IMR-90 (cell line): ENCODE data around the gene ITGA5. TPM values are rescaled to one million over a fixed set of nuclear protein-coding genes. Genes with fewer than 3 reads are reported as not detected.

Source experiments
- ATAC-seq: fragments of 200-7000 bp; cut with Tn5 transposase; 2 replicates; pipeline ENCODE4 v1.9.1; 2020; ENCODE audit warnings: low read depth, mild to moderate bottlenecking, moderate library complexity
- BruUV-seq: library from RNA; stranded (reverse); fragments of 400-500 nt; replicated peaks from 2 replicates; lab custom pipeline; 2021; lab: Mats Ljungman, UMichigan
- CTCF ChIA-PET: fragments of 300-600 bp; formaldehyde crosslinking; extraction: SDS; loops from one replicate; lab custom pipeline; 2021; ENCODE audit warnings: antibody characterized with exemption; lab: Yijun Ruan, JAX
- POLR2A ChIA-PET: fragments of 300-600 bp; sonication (Branson Sonifier 250); formaldehyde crosslinking; loops from one replicate; lab custom pipeline; 2022; ENCODE audit warnings: antibody characterized with exemption; ENCODE audit not compliant: unreplicated experiment; lab: Charles Lee
- DNase-seq: peaks from one replicate; pipeline ENCODE4 v3.0.0; 2013
- H2AFZ ChIP-seq: replicated peaks from 2 replicates; pipeline ENCODE3; 2013; ENCODE audit warnings: low read length, mild to moderate bottlenecking; ENCODE audit not compliant: poor library complexity
- H2AK5ac ChIP-seq: 2 replicates; pipeline ENCODE4 v1.6.1; 2013; ENCODE audit warnings: low read depth, low read length, inconsistent platforms
- H2AK9ac ChIP-seq: replicated peaks from 2 replicates; pipeline ENCODE3; 2013; ENCODE audit warnings: mild to moderate bottlenecking, low read depth, low read length, moderate library complexity; ENCODE audit not compliant: poor library complexity
- H2BK120ac ChIP-seq: 2 replicates; pipeline ENCODE4 v1.6.1; 2013; ENCODE audit warnings: low read depth, low read length, inconsistent platforms
- H2BK15ac ChIP-seq: 3 replicates; pipeline ENCODE4 v1.6.1; 2013; ENCODE audit warnings: low read depth, low read length, inconsistent platforms
- H2BK20ac ChIP-seq: 2 replicates; pipeline ENCODE4 v1.6.1; 2013; ENCODE audit warnings: low read depth, mild to moderate bottlenecking, inconsistent platforms, low read length, moderate library complexity
- H2BK5ac ChIP-seq: 2 replicates; pipeline ENCODE4 v1.6.1; 2013; ENCODE audit warnings: mild to moderate bottlenecking, low read depth, low read length, inconsistent platforms; ENCODE audit not compliant: poor library complexity, severe bottlenecking
- H3K14ac ChIP-seq: replicated peaks from 2 replicates; pipeline ENCODE4 v1.6.1; 2013; ENCODE audit warnings: low read depth, low read length, inconsistent platforms
- H3K18ac ChIP-seq: 2 replicates; pipeline ENCODE4 v1.6.1; 2013; ENCODE audit warnings: low read depth, low read length, control low read depth
- H3K23ac ChIP-seq: 2 replicates; pipeline ENCODE4 v1.6.1; 2013; ENCODE audit warnings: low read depth, low read length, inconsistent platforms
- H3K27ac ChIP-seq: 2 replicates; pipeline ENCODE4 v1.5.1; 2013; ENCODE audit warnings: mild to moderate bottlenecking, control low read depth, low read length; ENCODE audit not compliant: insufficient read depth
- H3K27me3 ChIP-seq: 2 replicates; pipeline ENCODE4 v1.6.1; 2013; ENCODE audit warnings: low read length; ENCODE audit not compliant: control insufficient read depth, insufficient read depth
- H3K36me3 ChIP-seq: 2 replicates; pipeline ENCODE4 v1.6.1; 2013; ENCODE audit warnings: low read length, mixed read lengths; ENCODE audit not compliant: control insufficient read depth, insufficient read depth
- H3K4ac ChIP-seq: 2 replicates; pipeline ENCODE4 v1.6.1; 2013; ENCODE audit warnings: low read depth, low read length, inconsistent platforms
- H3K4me1 ChIP-seq: 2 replicates; pipeline ENCODE4 v1.6.1; 2013; ENCODE audit warnings: low read length, mixed read lengths; ENCODE audit not compliant: control insufficient read depth, insufficient read depth
- H3K4me2 ChIP-seq: 2 replicates; pipeline ENCODE4 v1.6.1; 2013; ENCODE audit warnings: low read depth, mild to moderate bottlenecking, control low read depth, low read length, moderate library complexity
- H3K4me3 ChIP-seq: 2 replicates; pipeline ENCODE4 v1.5.1; 2013; ENCODE audit warnings: low read depth, mild to moderate bottlenecking, control low read depth, low read length, moderate library complexity; ENCODE audit not compliant: insufficient read depth
- H3K56ac ChIP-seq: 2 replicates; pipeline ENCODE4 v1.6.1; 2013; ENCODE audit warnings: low read length, inconsistent platforms; ENCODE audit not compliant: insufficient read depth; ENCODE audit errors: extremely low read depth
- H3K79me1 ChIP-seq, 2 experiments: 2 replicates each; pipeline ENCODE4 v1.6.1; 2013; ENCODE audit warnings: low read length in 2 of 2, inconsistent platforms in 1 of 2, low read depth in 1 of 2
- H3K9ac ChIP-seq: 2 replicates; pipeline ENCODE4 v1.6.1; 2013; ENCODE audit warnings: low read depth, low read length, control low read depth
- H3K9me1 ChIP-seq: 2 replicates; pipeline ENCODE4 v1.6.1; 2013; ENCODE audit warnings: low read length, inconsistent platforms; ENCODE audit not compliant: insufficient read depth
- H3K9me3 ChIP-seq: 2 replicates; pipeline ENCODE4 v1.6.1; 2013; ENCODE audit warnings: low read length; ENCODE audit not compliant: control insufficient read depth, insufficient read depth
- H4K20me1 ChIP-seq: 2 replicates; pipeline ENCODE4 v1.6.1; 2013; ENCODE audit warnings: low read length, inconsistent platforms; ENCODE audit not compliant: insufficient read depth
- H4K5ac ChIP-seq: 2 replicates; pipeline ENCODE4 v1.6.1; 2013; ENCODE audit warnings: mild to moderate bottlenecking, low read depth, low read length, control low read depth
- H4K8ac ChIP-seq, 2 experiments: 2 replicates each; pipeline ENCODE4 v1.6.1; 2013; ENCODE audit warnings: low read depth in 2 of 2, low read length in 2 of 2, control low read depth in 1 of 2, inconsistent platforms in 1 of 2
- H4K91ac ChIP-seq: 2 replicates; pipeline ENCODE4 v1.6.1; 2013; ENCODE audit warnings: low read depth, low read length, inconsistent platforms; ENCODE audit not compliant: insufficient read depth
- CEBPB ChIP-seq: IDR thresholded peaks from 2 replicates; pipeline ENCODE4 v1.6.1; 2012; ENCODE audit warnings: low read depth, low read length, improper control_type of control experiment
- CHD1 ChIP-seq: IDR thresholded peaks from 2 replicates; pipeline ENCODE4 v1.6.1; 2012; ENCODE audit warnings: low read depth, low read length, improper control_type of control experiment
- ELK1 ChIP-seq: fragments of 150-350 bp; IDR thresholded peaks from 2 replicates; pipeline ENCODE4 v1.6.1; 2016; ENCODE audit warnings: low read depth, mild to moderate bottlenecking, low read length, moderate library complexity, borderline replicate concordance
- FOS ChIP-seq: fragments of 150-350 bp; IDR thresholded peaks from 2 replicates; pipeline ENCODE4 v1.6.1; 2016; ENCODE audit warnings: low read depth, low read length
- MAFK ChIP-seq: IDR thresholded peaks from 2 replicates; pipeline ENCODE4 v1.6.1; 2012; ENCODE audit warnings: low read depth, low read length, improper control_type of control experiment
- MXI1 ChIP-seq: IDR thresholded peaks from 2 replicates; pipeline ENCODE4 v1.6.1; 2012; ENCODE audit warnings: low read depth, mild to moderate bottlenecking, low read length, moderate library complexity, borderline replicate concordance
- NFE2L2 ChIP-seq: fragments of 150-350 bp; IDR thresholded peaks from 2 replicates; pipeline ENCODE4 v1.6.1; 2016; ENCODE audit warnings: low read depth, mild to moderate bottlenecking, low read length
- POLR2A ChIP-seq: IDR thresholded peaks from 2 replicates; pipeline ENCODE4 v1.6.1; 2012; ENCODE audit warnings: mild to moderate bottlenecking, low read depth, low read length
- RAD21 ChIP-seq: IDR thresholded peaks from 2 replicates; pipeline ENCODE4 v1.6.1; 2012; ENCODE audit warnings: low read length, improper control_type of control experiment
- RCOR1 ChIP-seq: IDR thresholded peaks from 2 replicates; pipeline ENCODE4 v1.6.1; 2012; ENCODE audit warnings: mild to moderate bottlenecking, low read length, improper control_type of control experiment; ENCODE audit not compliant: insufficient replicate concordance
- RFX5 ChIP-seq: IDR thresholded peaks from 2 replicates; pipeline ENCODE4 v1.8.0; 2012; ENCODE audit warnings: low read depth, mild to moderate bottlenecking, low read length, moderate library complexity
- SMC3 ChIP-seq: fragments of 150-350 bp; IDR thresholded peaks from 2 replicates; pipeline ENCODE4 v1.6.1; 2016; ENCODE audit warnings: low read depth, mild to moderate bottlenecking, antibody characterized with exemption, low read length, moderate library complexity
- USF2 ChIP-seq: fragments of 150-350 bp; IDR thresholded peaks from 2 replicates; pipeline ENCODE4 v1.6.1; 2017; ENCODE audit warnings: mild to moderate bottlenecking, antibody characterized with exemption, low read length, low read depth
- WGBS, 2 experiments: methylation state at CpG; one replicate each; pipeline versions ENCODE4 v1.1.5 to v1.1.7; 2013; ENCODE audit warnings: missing lambda C conversion rate in 2 of 2; ENCODE audit not compliant: insufficient read length in 1 of 2; ENCODE audit errors: extremely low coverage in 2 of 2; 5-methylcytosine and 5-hydroxymethylcytosine counted together
- dilution Hi-C: fragments of 300-500 bp; cut with HindIII; formaldehyde crosslinking; loops from one replicate; pipeline ENCODE4 v1.14.3; 2018; ENCODE audit warnings: low sequenced_read_pairs; ENCODE audit not compliant: unreplicated experiment
- in situ Hi-C: fragments of 300-500 bp; cut with MboI; formaldehyde crosslinking; loops from 3 replicates; pipeline ENCODE4 v1.14.3; 2019; ENCODE audit warnings: low sequenced_read_pairs, inconsistent platforms, mixed read lengths
- intact Hi-C: fragments of 100-400 bp; cut with micrococcal nuclease; formaldehyde crosslinking; loops from 2 replicates; pipeline ENCODE4 v1.10.0; 2022
- polyA plus RNA-seq, 3 experiments: library from polyadenylated mRNA; depleted of rRNA; stranded (reverse); fragments of >200 nt; gene quantifications; 2 replicates each; pipeline ENCODE4 v1.2.3, GENCODE V29; 2012; ENCODE audit warnings: low replicate concordance in 1 of 3
- total RNA-seq: library from RNA; depleted of rRNA; stranded (reverse); fragments of >200 nt; gene quantifications from 2 replicates; pipeline ENCODE4 v1.2.3, GENCODE V29; 2012
- TF ChIP-seq, protein P1 (sequence below): conservative IDR thresholded peaks from 2 replicates; pipeline ENCODE4 v1.5.1; 2012; ENCODE audit warnings: mild to moderate bottlenecking, low read depth, low read length, improper control_type of control experiment

ITGA5 gene
- total and polyA plus RNA-seq, 2 of the 4 experiments (the other 2 are of a cell fraction), result 159 to 259 TPM

DNA sequence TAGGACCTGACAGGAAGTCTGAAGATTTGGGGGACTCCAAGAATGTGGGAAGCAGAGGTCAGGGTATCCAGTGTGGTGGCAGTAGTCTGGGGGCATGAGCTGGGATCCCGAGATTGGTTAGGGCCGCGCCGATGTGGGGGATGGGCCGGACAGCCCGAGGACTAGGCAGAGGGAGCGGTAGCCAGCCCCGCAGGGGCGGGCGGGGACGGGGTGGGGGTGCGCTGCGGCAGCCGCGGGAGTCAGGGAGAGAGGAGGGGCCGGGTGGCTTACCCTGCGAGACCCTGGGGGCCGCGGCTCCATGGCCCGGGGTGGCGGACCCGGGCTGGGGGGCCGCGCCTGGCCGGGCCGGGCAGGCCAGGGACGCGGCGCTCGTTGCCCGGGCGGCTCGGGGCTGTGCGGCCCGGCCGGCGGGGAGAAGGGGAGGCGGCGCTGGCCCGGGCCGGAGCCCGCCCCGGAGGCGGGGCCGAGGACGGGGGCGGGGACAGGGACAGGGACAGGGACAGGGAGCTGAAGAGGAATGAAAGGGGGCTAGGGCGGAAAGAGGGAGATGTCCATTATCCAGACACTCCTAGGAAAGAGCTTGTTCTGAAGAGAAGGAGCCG, 40.2 kb downstream of the ITGA5 start:
- H3K18ac ChIP-seq, result no peak overlapping the region; the same call in 1 of the 2 replicates
- H2BK5ac ChIP-seq, result no peak overlapping the region
- no peaks in the 10 kb centered on the region; the same call in 1 of the 2 replicates for H3K9me1 ChIP-seq
- peaks cover 0 to 6% of the 10 kb centered on the region in 2 experiments; a peak in 1 of 4 replicates for H3K79me1 ChIP-seq
- peak; percentile 90 for ATAC-seq
- peak overlapping the region; percentile 57 for H3K4me3 ChIP-seq
- H2BK15ac ChIP-seq, result no peak overlapping the region
- ChIA-PET POLR2A (interaction anchor here (0.7 kb wide), 2 partner anchors 97 to 99 kb away, joined by 3 read pairs; partner anchors contain the start of gene CBX5), CTCF (interaction anchor here (0.5 to 2.4 kb wide), 18 partner anchors 8 to 85 kb away, joined by 3 to 15 read pairs (median 4); partner anchors contain the start of gene ITGA5)
- dilution Hi-C loops (no loop called here), intact Hi-C loops (loop anchor here (1.0 kb wide), 1 partner anchor 9 kb away; no protein-coding TSS in a partner anchor), in situ Hi-C loops (loop anchor here (10.0 kb wide), 1 partner anchor 384 kb away; no protein-coding TSS in a partner anchor)
- H2BK120ac ChIP-seq, result no peak overlapping the region
- no peak overlapping the region for H3K27ac ChIP-seq
- H4K20me1 ChIP-seq, result peaks cover 4% of the 10 kb centered on the region; the same call in 1 of the 2 replicates
- H2AFZ ChIP-seq, result peak overlapping the region; percentile 85
- H2AK9ac ChIP-seq, result peak overlapping the region; percentile 75
- peak overlapping the region; percentile 57 for H4K5ac ChIP-seq
- H3K9ac ChIP-seq, result peak overlapping the region; percentile 69
- H3K4me2 ChIP-seq, result peak overlapping the region; percentile 97
- no peaks in the 10 kb centered on the region for H3K27me3 ChIP-seq
- 0 out of 2 replicates have a peak overlapping the region, but pooled peaks have one; percentile 16 for H3K23ac ChIP-seq
- BruUV-seq, result no TSS peak
- H3K36me3 ChIP-seq, result no peaks in the 10 kb centered on the region; the same call in 1 of the 2 replicates
- peak overlapping the region; percentile 60; the same call in 1 of the 2 replicates for H3K14ac ChIP-seq
- WGBS, 2 experiments, result 0% methylated on average over 1 of the region's 49 CpGs; no CpG with 5 or more reads in 1 of the 2 experiments
- H2BK20ac ChIP-seq, result peak overlapping the region; percentile 23; the same call in 1 of the 2 replicates
- H3K56ac ChIP-seq, result 0 out of 2 replicates have a peak overlapping the region, but pooled peaks have one; percentile 19
- H3K4ac ChIP-seq, result peak overlapping the region; percentile 40
- DNase-seq, result no peak
- H3K9me3 ChIP-seq, result no peaks in the 10 kb centered on the region
- H3K4me1 ChIP-seq, result peaks cover 6% of the 10 kb centered on the region
- H4K91ac ChIP-seq, result no peak overlapping the region
- peak overlapping the region; percentile 83; the same call in 1 of the 2 replicates for H2AK5ac ChIP-seq
- H4K8ac ChIP-seq, result peak overlapping the region in 1 of 2 experiments; percentile 67; a peak in 1 of 4 replicates
- TF ChIP-seq SMC3 (no peak), NFE2L2 (no peak), RFX5 (no peak), RCOR1 (no peak), USF2 (no peak), POLR2A (no peak), MXI1 (no peak), RAD21 (no peak), FOS (no peak), ELK1 (no peak), CEBPB (no peak), CHD1 (no peak), MAFK (no peak)
- TF ChIP-seq, protein P1, sequence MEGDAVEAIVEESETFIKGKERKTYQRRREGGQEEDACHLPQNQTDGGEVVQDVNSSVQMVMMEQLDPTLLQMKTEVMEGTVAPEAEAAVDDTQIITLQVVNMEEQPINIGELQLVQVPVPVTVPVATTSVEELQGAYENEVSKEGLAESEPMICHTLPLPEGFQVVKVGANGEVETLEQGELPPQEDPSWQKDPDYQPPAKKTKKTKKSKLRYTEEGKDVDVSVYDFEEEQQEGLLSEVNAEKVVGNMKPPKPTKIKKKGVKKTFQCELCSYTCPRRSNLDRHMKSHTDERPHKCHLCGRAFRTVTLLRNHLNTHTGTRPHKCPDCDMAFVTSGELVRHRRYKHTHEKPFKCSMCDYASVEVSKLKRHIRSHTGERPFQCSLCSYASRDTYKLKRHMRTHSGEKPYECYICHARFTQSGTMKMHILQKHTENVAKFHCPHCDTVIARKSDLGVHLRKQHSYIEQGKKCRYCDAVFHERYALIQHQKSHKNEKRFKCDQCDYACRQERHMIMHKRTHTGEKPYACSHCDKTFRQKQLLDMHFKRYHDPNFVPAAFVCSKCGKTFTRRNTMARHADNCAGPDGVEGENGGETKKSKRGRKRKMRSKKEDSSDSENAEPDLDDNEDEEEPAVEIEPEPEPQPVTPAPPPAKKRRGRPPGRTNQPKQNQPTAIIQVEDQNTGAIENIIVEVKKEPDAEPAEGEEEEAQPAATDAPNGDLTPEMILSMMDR, result no peak
